ENCODE results near the gene CLOCK.

CLOCK gene

GRCh38 chr4:55442541-55442940 lies 104.2 kb downstream of the CLOCK start:
- Histone ChIP-seq H3K9ac (ENCODE audit: low read length) (no peak overlapping the region), H3K36me3 (replicated peaks; ENCODE audit: low read depth, low read length) (peaks cover 22% of the 10 kb centered on the region), H3K4me2 (ENCODE audit: low read length) (no peak overlapping the region), H3K4me1 (ENCODE audit: low read length) (no peaks in the 10 kb centered on the region), H3K4me3 (ENCODE audit: low read length) (no peak overlapping the region), H3K27me3 (ENCODE audit: low read depth, low read length) (no peaks in the 10 kb centered on the region), H2AFZ (ENCODE audit: low read depth, low read length) (no peak overlapping the region), H4K20me1 (ENCODE audit: insufficient read depth, low read length) (no peaks in the 10 kb centered on the region), H3K27ac (ENCODE audit: low read length) (no peak overlapping the region), H3K79me2 (ENCODE audit: low read length) (no peaks in the 10 kb centered on the region), H3K9me3 (ENCODE audit: insufficient read depth, low read length) (no peaks in the 10 kb centered on the region)
- no peak for TF ChIP-seq EZH2phosphoT487 (IDR thresholded peaks at IDR 0.05; ENCODE audit: low read depth)
- TF ChIP-seq CTCF (IDR thresholded peaks at IDR 0.05; ENCODE audit: low read depth, low read length): no peak

- no peaks in the 10 kb centered on the region for H4K20me1 ChIP-seq (ENCODE audit: insufficient read depth, low read length)
- no peak for TF ChIP-seq EZH2phosphoT487 (IDR thresholded peaks at IDR 0.05; ENCODE audit: low read depth)
- no peak for TF ChIP-seq CTCF (IDR thresholded peaks at IDR 0.05; ENCODE audit: low read depth, low read length)
Observed at GRCh38 chr4:55440786-55441185, 105.9 kb downstream of the CLOCK start.

GRCh38 chr4:55439023-55439422 lies 107.7 kb downstream of the CLOCK start:
- TF ChIP-seq CTCF (IDR thresholded peaks at IDR 0.05; ENCODE audit: low read depth, low read length) (no peak), EZH2phosphoT487 (IDR thresholded peaks at IDR 0.05; ENCODE audit: low read depth) (no peak)
- Histone ChIP-seq H3K4me3 (ENCODE audit: low read length) (no peak overlapping the region), H3K4me2 (ENCODE audit: low read length) (no peak overlapping the region), H3K4me1 (ENCODE audit: low read length) (no peaks in the 10 kb centered on the region), H2AFZ (ENCODE audit: low read depth, low read length) (no peak overlapping the region), H3K9ac (ENCODE audit: low read length) (no peak overlapping the region), H4K20me1 (ENCODE audit: insufficient read depth, low read length) (no peaks in the 10 kb centered on the region), H3K79me2 (ENCODE audit: low read length) (no peaks in the 10 kb centered on the region), H3K9me3 (ENCODE audit: insufficient read depth, low read length) (no peaks in the 10 kb centered on the region), H3K27me3 (ENCODE audit: low read depth, low read length) (no peaks in the 10 kb centered on the region), H3K36me3 (replicated peaks; ENCODE audit: low read depth, low read length) (peaks cover 36% of the 10 kb centered on the region), H3K27ac (ENCODE audit: low read length) (no peak overlapping the region)

More at GRCh38 chr4:55440786-55441185, 105.9 kb downstream of the CLOCK start:
- no peaks in the 10 kb centered on the region for H3K79me2 ChIP-seq (ENCODE audit: low read length)
- no peaks in the 10 kb centered on the region for H3K9me3 ChIP-seq (ENCODE audit: insufficient read depth, low read length)
- H3K9ac ChIP-seq (ENCODE audit: low read length): no peak overlapping the region
- no peak overlapping the region for H2AFZ ChIP-seq (ENCODE audit: low read depth, low read length)
- H3K4me1 ChIP-seq (ENCODE audit: low read length): no peaks in the 10 kb centered on the region
- no peak overlapping the region for H3K4me3 ChIP-seq (ENCODE audit: low read length)
- peaks cover 27% of the 10 kb centered on the region for H3K36me3 ChIP-seq (replicated peaks; ENCODE audit: low read depth, low read length)
- H3K27me3 ChIP-seq (ENCODE audit: low read depth, low read length): no peaks in the 10 kb centered on the region
- no peak overlapping the region for H3K4me2 ChIP-seq (ENCODE audit: low read length)
- no peak overlapping the region for H3K27ac ChIP-seq (ENCODE audit: low read length)

GRCh38 chr4:55438314-55438713 lies 108.4 kb downstream of the CLOCK start:
- H3K4me1 ChIP-seq (ENCODE audit: low read length): no peaks in the 10 kb centered on the region
- H3K9ac ChIP-seq (ENCODE audit: low read length): no peak overlapping the region
- no peaks in the 10 kb centered on the region for H3K27me3 ChIP-seq (ENCODE audit: low read depth, low read length)
- no peak overlapping the region for H3K4me2 ChIP-seq (ENCODE audit: low read length)
- H3K79me2 ChIP-seq (ENCODE audit: low read length): no peaks in the 10 kb centered on the region
- no peak overlapping the region for H3K27ac ChIP-seq (ENCODE audit: low read length)
- H3K9me3 ChIP-seq (ENCODE audit: insufficient read depth, low read length): no peaks in the 10 kb centered on the region
- no peaks in the 10 kb centered on the region for H4K20me1 ChIP-seq (ENCODE audit: insufficient read depth, low read length)
- TF ChIP-seq CTCF (IDR thresholded peaks at IDR 0.05; ENCODE audit: low read depth, low read length) (no peak), EZH2phosphoT487 (IDR thresholded peaks at IDR 0.05; ENCODE audit: low read depth) (no peak)
- no peak overlapping the region for H2AFZ ChIP-seq (ENCODE audit: low read depth, low read length)
- H3K4me3 ChIP-seq (ENCODE audit: low read length): no peak overlapping the region
- H3K36me3 ChIP-seq (replicated peaks; ENCODE audit: low read depth, low read length): peaks cover 34% of the 10 kb centered on the region

Data from OCI-LY3 (cell line).